HG03097 (cell line): ENCODE measurements around the gene TBXAS1.

Experiments used
- ATAC-seq: cut with Tn5 transposase; IDR thresholded peaks from one replicate; pipeline ENCODE4 v1.9.1; 2021; ENCODE audit not compliant: unreplicated experiment, low FRiP score

Gene TBXAS1

DNA sequence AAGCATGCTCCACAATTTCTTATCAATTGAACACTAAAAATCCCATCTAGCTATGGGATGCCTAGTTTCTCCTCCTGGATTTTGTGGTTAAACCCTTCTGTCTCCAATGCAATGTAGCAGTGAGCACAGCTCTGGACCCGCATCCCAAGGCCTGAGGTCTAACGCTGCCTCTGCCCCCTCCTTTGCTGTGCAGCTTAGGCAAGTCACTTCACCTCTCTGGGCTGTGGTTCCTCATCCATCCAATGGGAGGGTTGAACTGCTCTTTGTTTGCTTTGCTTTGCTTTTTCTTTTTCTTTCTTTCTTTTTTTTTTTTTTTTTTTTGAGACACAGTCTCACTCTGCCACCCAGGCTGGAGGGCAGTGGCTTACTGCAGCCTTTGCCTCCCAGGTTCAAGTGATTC is 164.5 kb downstream of the TBXAS1 start:
- ATAC-seq: no peak

DNA sequence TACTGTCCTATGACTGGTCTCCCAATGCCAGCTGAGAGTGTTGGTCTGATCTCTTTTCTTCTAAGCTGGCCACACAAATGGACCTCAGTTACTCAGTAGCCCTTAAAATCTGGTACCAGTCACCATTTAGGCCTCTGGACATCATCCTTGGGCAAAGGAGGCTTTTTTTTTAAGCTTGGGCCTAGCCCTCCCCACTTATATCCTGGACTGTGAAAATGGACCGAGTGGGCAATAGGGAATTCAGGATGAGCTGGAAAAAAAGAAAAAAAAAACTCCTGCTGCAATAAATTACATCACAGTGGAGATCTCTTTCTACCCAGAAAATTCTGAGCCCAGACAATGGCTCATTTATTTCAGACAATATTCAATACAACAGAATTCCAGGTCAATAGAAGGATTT is 165.3 kb downstream of the TBXAS1 start:
- no peak for ATAC-seq

DNA sequence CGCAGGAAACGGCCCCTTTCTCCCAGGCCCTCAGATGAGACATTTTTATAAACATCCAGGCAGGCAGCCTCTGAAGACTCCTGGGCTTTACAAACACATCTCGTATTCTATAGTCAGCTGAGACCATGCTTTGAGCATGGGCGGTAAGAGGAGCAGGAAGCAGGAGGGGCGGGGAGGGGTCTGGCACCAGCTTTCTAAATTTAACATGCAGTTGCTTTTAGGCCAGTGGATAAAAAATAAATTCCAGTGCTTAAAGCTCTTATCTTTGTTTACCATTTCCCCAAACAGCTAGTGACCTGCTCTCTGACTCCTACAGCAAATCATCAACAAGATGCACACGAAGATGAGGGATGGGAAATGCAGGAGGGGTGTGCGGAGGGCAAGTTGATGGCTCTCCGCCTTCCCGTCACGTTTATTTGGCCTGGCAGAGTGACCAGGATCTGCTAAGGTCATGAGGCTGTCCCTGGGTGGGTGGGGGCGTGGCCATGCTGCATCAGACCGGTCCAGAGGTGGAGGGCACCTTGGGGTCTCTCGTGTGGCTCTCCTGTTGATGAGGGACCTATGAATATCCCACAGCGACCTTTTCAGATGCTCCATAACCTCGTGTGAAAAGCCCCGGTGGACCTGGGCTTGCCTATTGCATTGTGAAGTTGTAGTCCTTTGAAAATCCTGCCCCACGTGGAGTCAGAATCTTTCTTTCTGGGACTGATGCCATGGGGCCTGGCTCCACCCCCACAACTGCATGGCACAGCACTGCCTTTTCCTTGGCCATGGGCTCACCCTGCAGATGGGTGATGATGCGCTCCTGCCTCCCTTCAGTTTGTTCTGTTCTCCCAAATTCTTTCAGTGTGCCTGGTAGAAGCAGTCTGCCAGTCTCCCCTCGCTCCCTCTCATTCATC is 166.2 kb downstream of the TBXAS1 start:
- ATAC-seq: no peak

DNA sequence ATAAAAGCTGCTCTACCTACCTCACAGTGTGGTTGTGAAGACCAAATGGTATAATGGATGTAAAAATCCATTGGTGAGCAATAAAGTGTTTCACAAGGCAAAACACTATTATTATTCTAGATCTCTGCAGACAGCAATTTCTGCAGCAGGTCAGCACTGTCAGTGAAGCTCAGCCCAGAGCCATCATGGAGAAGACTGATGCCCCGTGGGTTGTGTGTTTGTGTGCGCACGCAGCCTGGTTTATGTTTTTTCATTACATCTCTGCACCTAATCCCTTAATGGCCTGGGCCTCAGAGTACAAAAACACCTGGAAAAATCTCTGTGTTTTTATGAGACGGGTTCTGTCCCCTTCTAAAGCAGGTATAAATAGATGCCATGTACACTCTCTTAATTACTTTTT is 169.5 kb downstream of the TBXAS1 start:
- ATAC-seq: no peak

DNA sequence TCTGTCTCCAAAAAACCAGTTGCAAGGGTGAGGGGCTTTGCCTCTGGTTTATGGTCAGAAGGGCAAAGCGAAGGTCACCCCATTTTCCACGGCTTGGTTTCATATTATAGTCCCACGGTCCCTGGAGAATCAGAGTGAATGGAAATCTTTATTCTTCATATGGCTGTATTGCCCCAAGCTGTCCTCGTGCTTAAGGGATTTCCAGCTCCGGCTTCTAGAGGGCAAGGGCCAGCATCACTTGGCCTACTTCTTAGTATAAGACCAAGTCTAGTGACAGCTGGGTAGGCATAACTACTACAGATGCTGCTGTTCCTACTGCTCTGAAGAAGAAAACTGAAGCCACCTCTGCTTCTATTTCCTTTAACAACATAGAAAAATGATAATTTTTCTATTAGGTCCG is 170.5 kb downstream of the TBXAS1 start:
- no peak for ATAC-seq

DNA sequence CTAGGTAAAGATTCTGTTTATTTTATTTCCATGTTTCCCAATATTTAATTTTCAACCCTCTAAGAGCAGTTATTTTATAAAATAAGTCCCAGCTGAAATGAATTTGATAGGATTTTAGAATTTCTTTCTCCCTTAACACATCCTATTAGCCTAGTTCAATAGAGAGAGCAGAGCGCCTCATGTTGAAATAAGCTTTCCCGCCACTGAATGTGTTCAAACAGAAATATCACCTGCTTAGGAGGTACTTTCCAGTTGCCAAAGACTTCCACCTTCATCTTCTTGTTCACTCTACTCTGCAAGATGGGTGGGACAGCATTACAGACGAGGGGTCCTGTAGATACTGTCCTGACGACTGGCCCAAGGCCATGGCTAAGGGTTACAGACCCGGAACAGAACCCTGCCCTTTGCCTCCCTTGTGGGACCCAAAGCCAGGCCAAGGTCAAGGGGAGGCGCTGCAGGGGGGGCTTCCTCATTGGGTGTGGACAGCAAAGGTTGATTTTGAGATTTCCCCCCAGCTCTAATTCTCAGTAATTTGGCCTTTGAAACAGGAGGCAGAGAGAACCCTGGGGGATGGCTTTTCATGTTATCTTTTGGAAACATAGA is 171.7 kb downstream of the TBXAS1 start:
- no peak for ATAC-seq

DNA sequence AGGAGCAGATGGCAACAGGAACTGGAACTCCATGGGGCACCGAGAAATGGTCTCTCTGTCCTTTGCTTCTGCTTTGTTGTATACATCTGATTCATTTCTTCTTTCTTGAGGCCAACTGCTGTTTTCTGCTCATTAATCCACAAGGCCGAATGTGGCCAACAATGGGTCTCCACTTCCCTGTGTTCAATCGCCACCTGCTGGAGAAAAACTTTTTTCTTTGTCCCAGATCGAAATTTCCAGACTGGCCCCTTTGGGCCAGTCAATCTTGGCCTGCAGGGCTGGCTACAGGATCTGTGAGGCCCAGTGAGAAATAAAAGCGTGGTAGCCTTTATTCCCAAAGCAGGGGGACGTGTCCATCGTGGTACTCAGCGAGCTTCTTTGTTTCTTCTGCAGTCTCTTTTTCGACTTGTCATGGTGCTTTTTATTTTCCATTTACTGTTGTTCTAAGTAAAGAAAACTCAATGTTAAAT is 174.9 kb downstream of the TBXAS1 start:
- ATAC-seq: no peak

DNA sequence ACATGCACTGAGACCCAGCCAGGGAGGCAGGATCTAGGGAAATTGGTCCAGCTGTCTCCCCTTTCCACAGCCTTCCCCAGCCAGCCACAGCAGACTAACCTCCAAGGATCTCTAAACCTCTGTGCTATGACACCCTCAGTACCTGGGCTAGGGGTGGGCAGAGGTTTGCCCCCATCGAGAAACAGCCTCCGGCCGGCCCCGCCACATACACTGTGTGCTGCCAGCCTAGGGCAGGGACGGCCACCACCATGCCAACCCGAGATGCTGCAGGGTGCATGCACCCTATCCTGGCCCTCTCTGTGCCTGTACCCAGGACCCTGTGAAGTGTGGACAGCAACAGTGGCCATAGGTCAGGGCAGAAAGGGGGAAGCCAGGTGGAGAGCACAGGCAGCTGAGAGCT is 175.6 kb downstream of the TBXAS1 start:
- ATAC-seq: no peak

DNA sequence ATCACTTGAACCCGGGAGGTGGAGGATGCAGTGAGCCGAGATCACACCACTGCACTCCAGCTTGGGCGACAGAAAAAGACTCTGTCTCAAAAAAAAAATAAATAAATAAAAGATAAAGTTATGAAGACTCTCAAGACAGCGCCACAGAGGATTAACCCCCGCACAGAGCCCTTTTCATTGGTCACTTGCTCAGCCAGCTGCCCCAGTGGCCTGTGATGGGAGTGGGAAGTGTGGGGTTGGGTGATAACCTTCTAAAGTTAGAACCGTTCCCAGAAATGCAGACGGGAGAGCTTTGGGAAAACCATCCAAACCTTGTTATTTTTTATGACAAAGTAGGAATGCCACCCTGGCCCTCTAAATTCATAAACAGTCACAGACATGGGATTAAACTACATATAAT is 176.3 kb downstream of the TBXAS1 start:
- no peak for ATAC-seq

DNA sequence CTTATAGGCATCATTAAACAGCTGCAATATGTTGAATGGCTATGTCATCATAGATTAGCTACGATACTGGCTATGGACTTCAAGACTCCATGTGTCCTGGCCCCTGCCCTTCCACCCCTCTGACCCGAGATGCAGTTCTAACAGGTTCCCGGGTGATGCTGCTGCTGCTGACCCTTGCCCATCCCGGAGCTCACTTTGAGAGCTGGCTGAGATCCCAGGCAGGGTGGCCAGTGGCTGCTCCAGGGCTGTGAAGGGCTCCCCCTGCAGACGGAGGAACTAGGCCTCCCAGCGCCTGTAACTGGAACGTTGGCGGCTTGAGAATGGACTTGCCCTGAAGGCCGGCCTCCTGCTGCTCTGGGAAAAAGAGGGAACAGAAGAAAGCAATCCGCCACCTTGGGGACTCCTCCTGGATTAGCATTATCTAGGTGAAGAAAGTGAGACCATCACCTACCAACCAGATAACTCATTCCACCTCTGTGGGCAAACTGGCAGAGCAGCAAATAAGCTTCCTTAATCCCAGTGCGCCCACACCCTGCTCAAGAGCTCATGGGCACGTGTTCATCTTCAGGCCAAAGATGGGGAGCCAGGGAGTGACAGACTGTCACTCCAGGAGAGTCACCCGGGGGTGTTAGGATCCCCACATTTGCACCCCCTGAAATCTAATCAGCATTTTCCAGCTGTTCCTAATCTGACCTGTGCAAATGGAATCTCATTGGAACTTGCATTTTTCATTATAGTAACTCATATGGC is 176.9 kb downstream of the TBXAS1 start:
- no peak for ATAC-seq

DNA sequence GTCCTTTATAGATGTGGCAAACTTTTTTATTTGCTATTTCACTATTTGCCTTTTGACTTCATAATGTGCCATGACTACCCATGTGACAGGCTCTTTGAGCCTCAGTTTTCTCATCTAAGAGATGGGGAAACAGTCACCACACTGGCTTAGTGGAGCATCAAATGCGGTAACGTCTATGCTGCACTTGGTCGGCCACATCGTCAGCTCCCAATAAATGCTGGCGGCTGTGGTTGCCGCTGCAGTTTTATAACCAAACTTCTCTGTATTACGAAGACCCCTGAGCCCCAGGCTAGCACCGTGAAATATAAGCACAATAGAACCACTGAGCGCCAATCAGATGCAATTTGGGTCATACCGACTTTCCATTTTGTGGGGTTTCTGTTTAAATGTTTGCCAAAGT is 177.5 kb downstream of the TBXAS1 start:
- no peak for ATAC-seq

DNA sequence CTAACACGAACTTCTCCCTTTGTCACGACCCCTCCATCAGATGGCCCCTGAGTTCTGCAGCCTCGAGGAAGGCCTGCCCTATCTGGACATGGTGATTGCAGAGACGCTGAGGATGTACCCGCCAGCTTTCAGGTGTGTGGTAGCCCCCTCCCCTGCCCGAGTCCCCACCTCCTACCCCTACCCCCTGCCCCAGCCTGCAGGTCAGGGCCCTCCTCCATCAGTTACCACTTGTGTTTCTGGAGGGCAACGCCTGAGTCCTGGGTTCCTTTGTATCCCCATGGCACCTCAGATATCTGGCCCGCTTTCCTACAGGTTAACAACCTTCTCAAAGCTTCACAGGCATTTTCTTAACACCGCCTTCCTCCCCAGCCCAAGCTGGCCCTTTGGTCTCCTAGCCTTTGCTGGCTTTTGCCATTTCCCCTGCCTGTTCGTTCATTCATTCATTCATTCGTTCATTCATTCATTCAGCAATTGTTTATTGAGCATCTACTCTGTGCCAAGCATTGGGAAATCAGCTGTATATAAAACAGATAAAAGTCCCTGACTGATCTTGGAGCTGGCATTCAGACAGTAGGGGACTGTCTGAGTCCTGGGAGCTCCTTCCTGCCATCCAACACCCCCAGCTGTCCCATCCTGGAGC is 178.1 kb downstream of the TBXAS1 start:
- no peak for ATAC-seq

DNA sequence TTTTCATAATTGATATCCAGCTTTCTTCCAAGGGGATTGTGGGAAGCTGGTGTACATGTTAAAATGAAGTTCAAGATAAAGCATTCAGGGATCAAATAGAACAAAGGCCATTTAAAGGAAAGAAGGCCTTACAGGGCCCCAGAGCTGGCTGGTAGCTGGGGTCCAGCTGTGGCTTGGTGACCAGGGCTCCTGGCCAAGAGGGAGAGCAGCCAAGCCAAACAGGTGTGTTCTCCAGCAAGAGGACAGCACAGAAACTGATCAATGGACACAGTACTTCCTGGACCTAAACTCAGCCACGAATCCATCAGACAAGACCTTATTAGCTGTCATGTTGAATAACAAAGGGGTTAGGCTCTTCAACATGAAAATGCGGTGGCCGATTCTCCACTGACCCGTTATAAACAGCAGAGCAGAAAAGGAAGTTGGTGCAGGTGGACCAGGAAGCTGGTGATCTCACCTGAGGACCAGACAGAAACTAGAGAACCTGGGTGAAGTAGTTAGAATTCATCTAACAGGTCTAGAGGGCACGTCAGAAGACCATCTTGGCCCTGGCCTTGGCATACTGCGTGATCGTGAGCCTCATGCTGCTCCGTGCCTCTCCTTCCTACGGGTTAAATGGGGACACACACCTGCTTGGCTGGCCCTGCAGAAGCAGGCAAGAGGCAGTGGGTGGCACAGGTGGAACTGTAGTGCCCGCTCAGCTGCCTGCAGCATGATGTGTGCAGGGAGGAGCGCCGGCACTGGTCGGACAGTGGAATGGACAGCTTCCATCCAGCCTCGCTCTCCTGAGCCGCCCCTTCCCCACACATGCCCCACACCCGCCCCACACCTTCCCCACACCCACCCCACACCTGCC is 179.9 kb downstream of the TBXAS1 start:
- ATAC-seq: no peak

DNA sequence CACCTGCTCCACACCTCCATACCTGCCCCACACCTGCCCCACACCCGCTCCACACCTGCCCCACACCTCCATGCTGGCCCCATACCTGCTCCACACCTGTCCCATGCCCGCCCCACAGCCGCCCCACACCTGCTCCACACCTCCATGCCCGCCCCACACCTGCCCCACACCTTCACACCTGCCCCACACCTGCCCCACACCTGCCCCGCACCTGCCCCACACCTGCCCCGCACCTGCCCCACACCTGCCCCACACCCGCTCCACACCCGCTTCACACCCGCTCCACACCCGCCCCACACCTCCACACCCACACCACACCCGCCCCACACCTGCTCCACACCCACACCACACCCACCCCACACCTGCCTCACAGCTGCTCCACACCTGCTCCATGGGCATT is 180.7 kb downstream of the TBXAS1 start:
- ATAC-seq: no peak

DNA sequence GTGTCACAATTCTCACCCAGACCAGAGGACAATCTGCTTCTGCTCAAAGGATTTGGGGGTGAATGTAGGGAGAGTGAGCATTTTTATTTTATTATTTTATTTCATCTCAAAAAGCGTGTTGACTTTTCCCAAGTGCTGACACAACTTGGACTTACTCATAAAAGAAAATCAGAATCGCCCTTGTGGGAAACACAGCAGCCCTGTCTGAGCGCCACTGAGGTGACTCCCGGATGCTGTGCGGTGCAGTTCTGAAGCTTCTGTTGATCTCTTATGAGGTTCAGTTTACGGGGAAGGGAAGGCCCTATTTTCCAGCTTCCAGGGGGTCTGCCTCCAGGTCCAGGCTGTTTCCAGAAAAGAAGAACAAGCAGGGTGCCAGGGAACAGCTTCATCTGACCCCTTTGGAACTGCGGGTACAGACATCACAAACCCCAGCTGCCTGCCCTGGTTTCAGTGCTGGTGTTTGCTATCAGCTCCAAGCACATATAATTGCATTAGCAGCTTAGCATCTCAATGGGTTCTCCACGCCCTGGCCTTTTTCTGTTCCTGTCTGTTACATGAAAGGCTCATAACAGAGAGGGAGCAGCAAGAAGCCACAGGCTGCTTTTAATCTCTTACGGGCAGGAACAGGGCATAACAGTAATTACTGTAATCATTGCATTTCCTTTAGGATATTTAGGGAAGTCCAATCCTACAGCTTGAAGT is 181.3 kb downstream of the TBXAS1 start:
- no peak for ATAC-seq

DNA sequence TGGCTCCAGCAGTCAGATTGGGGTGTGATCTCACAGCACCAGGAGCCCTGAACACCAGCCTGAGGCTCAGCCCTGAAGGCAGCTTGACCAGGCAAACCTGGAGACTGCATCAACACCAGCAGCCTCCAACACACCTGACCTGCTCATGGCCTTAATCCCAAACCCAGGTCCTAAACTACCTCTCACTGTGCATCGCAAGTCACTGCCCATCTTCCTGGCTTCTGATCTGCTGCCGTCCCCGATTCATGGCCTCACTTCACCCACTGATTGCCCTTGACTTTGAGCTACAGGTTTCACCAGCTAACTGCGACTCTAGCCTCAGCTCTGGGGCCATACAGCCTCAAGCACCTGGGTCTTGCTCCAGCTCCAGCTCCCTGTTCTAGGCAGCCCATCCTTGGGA is 184.6 kb downstream of the TBXAS1 start:
- ATAC-seq: no peak

DNA sequence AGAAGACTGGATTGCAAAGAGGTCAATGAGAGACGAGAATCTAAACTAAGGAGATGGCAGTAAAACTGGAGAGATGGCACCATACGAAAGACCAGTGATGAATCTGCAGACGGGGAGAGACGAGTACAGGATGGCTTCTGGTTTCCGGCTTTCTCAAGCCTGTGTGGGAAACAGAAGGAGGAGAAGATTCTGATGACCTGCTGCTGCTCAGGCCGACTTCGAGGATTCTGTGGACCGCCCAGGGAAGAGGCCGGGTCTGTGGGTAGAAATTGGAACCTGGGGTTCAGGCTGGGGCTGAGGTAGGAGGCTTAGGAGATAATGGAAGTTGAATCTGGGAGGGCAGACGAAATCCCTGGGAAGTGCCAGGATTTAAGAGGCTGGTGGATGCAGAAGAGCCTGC is 185.1 kb downstream of the TBXAS1 start:
- no peak for ATAC-seq

DNA sequence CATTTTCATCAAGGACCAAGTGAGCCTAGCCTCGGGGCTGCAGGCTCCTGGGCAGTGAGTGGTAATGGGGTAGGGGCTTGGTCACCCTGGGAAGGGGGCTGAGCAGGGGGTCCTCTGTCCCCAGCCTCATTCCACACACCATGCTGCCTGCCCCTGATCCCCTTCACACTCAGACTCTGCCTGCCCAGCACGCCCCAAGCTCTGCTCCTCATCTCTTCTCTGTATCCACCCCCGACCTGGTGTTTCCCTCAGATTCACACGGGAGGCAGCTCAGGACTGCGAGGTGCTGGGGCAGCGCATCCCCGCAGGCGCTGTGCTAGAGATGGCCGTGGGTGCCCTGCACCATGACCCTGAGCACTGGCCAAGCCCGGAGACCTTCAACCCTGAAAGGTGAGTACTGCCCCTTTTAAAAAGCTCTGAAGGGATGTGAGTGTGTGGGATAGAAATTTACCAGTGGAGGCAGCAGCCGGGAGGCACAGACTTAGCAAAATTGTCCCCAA is 186.5 kb downstream of the TBXAS1 start:
- no peak for ATAC-seq

DNA sequence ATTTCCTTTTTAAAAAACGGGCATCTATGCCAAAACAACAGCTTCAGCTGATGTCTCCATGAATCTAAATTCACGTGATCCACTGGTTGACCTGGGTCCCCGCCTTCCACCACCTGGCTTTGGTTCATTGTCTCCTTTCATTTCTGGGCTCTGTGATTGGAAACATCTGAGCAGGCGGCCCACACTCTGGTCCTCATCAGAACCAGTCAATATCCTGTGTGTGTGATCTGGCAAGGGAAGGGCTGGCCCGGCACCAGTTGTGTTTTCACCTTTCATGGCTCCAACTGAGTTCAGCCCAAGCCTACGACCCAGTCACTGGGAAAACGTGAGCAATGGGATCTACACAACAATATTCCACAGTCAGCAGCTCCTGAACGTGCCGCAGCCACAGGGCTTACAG is 187.5 kb downstream of the TBXAS1 start:
- no peak for ATAC-seq
